Dermis lymphatic vessel endothelial cell (primary cell): Measurements from ENCODE around the gene GATC. TPM values are rescaled to one million over a fixed set of nuclear protein-coding genes. Genes with fewer than 3 reads are reported as not detected.

ENCODE experiments used
- total RNA-seq: library from RNA; depleted of rRNA; stranded (reverse); fragments of >200 nt; gene quantifications from 2 replicates; pipeline ENCODE4 v1.2.1, GENCODE V29; 2014

The GATC gene
- 17.0 and 22.3 TPM in 2 replicates for total RNA-seq

GRCh38 chr12:120445911-120446843 lies at the start of gene GATC, which contains the start of gene TRIAP1:
TSS of gene GATC (plus strand) at chr12:120446444. CDS start at chr12:120446481, 37 bp downstream.
TSS of gene TRIAP1 (minus strand) at chr12:120446384. CDS start at chr12:120446372, 12 bp downstream.

GRCh38 chr12:120437735-120438494 lies 8.3 kb upstream of the GATC start, which contains the start of gene COX6A1:
TSS of gene COX6A1 (plus strand) at chr12:120438113. CDS start at chr12:120438127, 14 bp downstream.

GRCh38 chr12:120469450-120470149 lies 23.4 kb downstream of the GATC start, which contains the start of gene SRSF9:
TSS of gene SRSF9 (minus strand) at chr12:120469748. CDS start at chr12:120469609, 139 bp downstream.

GRCh38 chr12:120495731-120496412 lies 49.6 kb downstream of the GATC start, which contains the start of gene DYNLL1:
TSS of gene DYNLL1 (plus strand) at chr12:120496113. CDS start at chr12:120496422, 309 bp downstream.

Other genes starting within 250 kb of the GATC start
- gene RPLP0, start 245.3 kb upstream of the GATC start, total RNA-seq, result 2,655 and 2,728 TPM in 2 replicates
- 45.4 and 64.0 TPM in 2 replicates for gene PXN, start 180.7 kb upstream of the GATC start, total RNA-seq
- gene RNU4-2, start 154.5 kb upstream of the GATC start, total RNA-seq, result under 0.01 TPM in 2 replicates
- under 0.01 TPM in 2 replicates for gene RNU4-1, start 153.2 kb upstream of the GATC start, total RNA-seq
- gene SIRT4, start 144.1 kb upstream of the GATC start, total RNA-seq, result 1.5 and 2.5 TPM in 2 replicates
- not detected in 2 replicates for gene PLA2G1B, start 118.7 kb upstream of the GATC start, total RNA-seq
- gene MSI1, start 77.3 kb upstream of the GATC start, total RNA-seq, result not detected in 2 replicates
- 351 and 416 TPM in 2 replicates for gene COX6A1, start 8.3 kb upstream of the GATC start, total RNA-seq
- gene TRIAP1, start 60 bp upstream of the GATC start, total RNA-seq, result 26.9 and 38.2 TPM in 2 replicates
- gene SRSF9, start 23.3 kb downstream of the GATC start, total RNA-seq, result 268 and 272 TPM in 2 replicates
- gene DYNLL1, start 49.7 kb downstream of the GATC start, total RNA-seq, result 298 and 344 TPM in 2 replicates
- 17.3 and 23.9 TPM in 2 replicates for gene COQ5, start 82.7 kb downstream of the GATC start, total RNA-seq
- gene RNF10, start 87.9 kb downstream of the GATC start, total RNA-seq, result 81.7 and 97.4 TPM in 2 replicates
- gene POP5, start 135.0 kb downstream of the GATC start, total RNA-seq, result 19.3 and 24.3 TPM in 2 replicates
- not detected in 2 replicates for gene CABP1, start 194.2 kb downstream of the GATC start, total RNA-seq
- 30.1 and 38.4 TPM in 2 replicates for gene MLEC, start 240.7 kb downstream of the GATC start, total RNA-seq